Hepatocyte (in vitro differentiated cells): Measurements from ENCODE around the gene GAB1. TPM values are rescaled to one million over a fixed set of nuclear protein-coding genes. Genes with fewer than 3 reads are reported as not detected.

Source experiments
- DNase-seq: peaks from one replicate; pipeline ENCODE4 v3.0.0-alpha.2; 2016; ENCODE audit warnings: low spot score
- H2AFZ ChIP-seq: fragments of 200-600 bp; sonication (generic); 2 replicates; pipeline ENCODE4 v1.6.0; 2016; ENCODE audit warnings: antibody characterized with exemption, mild to moderate bottlenecking
- H3K27ac ChIP-seq: fragments of 200-600 bp; sonication (generic); 2 replicates; pipeline ENCODE4 v1.5.1; 2016; ENCODE audit warnings: mild to moderate bottlenecking
- H3K27me3 ChIP-seq: fragments of 200-600 bp; sonication (generic); 2 replicates; pipeline ENCODE4 v1.6.1; 2016
- H3K36me3 ChIP-seq: fragments of 200-600 bp; sonication (generic); replicated peaks from 2 replicates; pipeline ENCODE4 v1.5.1; 2016; ENCODE audit warnings: low read depth; ENCODE audit not compliant: insufficient read depth
- H3K4me1 ChIP-seq: fragments of 200-600 bp; sonication (generic); 2 replicates; pipeline ENCODE4 v1.5.1; 2016; ENCODE audit warnings: mild to moderate bottlenecking, moderate library complexity; ENCODE audit not compliant: insufficient read depth
- H3K4me2 ChIP-seq: fragments of 200-600 bp; sonication (generic); 2 replicates; pipeline ENCODE4 v1.6.0; 2016
- H3K4me3 ChIP-seq: fragments of 200-600 bp; sonication (generic); 2 replicates; pipeline ENCODE4 v1.5.1; 2016; ENCODE audit warnings: mild to moderate bottlenecking
- H3K79me2 ChIP-seq: fragments of 200-600 bp; sonication (generic); 2 replicates; pipeline ENCODE4 v1.6.0; 2017; ENCODE audit warnings: mild to moderate bottlenecking
- H3K9me2 ChIP-seq: fragments of 200-600 bp; sonication (generic); replicated peaks from 2 replicates; pipeline ENCODE4 v1.6.0; 2017; ENCODE audit warnings: mild to moderate bottlenecking; ENCODE audit not compliant: insufficient read depth
- H3K9me3 ChIP-seq: fragments of 200-600 bp; sonication (generic); 2 replicates; pipeline ENCODE4 v1.5.1; 2016; ENCODE audit warnings: low read depth, mild to moderate bottlenecking
- H4K20me1 ChIP-seq: fragments of 200-600 bp; sonication (generic); 2 replicates; pipeline ENCODE4 v1.6.0; 2016; ENCODE audit warnings: mild to moderate bottlenecking; ENCODE audit not compliant: insufficient read depth, poor library complexity, severe bottlenecking
- CTCF ChIP-seq: fragments of 200-600 bp; sonication (generic); IDR thresholded peaks from 2 replicates; pipeline ENCODE4 v1.5.1; 2016; ENCODE audit warnings: antibody characterized with exemption, mild to moderate bottlenecking; ENCODE audit not compliant: poor library complexity
- EZH2 ChIP-seq: fragments of 200-600 bp; sonication (generic); IDR thresholded peaks from 2 replicates; pipeline ENCODE4 v1.6.1; 2016; ENCODE audit warnings: antibody characterized with exemption, mild to moderate bottlenecking, borderline replicate concordance
- EZH2phosphoT487 ChIP-seq: fragments of 200-600 bp; sonication (generic); IDR thresholded peaks from one replicate; pipeline ENCODE4 v1.6.1; 2018; ENCODE audit warnings: antibody characterized with exemption, mild to moderate bottlenecking, low read depth, moderate library complexity; ENCODE audit not compliant: unreplicated experiment, severe bottlenecking
- whole genome bisulfite sequencing: methylation state at CpG from one replicate; pipeline ENCODE4 v1.1.6; 2016; ENCODE audit warnings: low lambda C conversion rate; ENCODE audit errors: missing lambda C conversion rate; 5-methylcytosine and 5-hydroxymethylcytosine counted together
- polyA plus RNA-seq: library from polyadenylated mRNA; unstranded; fragments of >200 nt; fragmentation: Nextera tagmentation; extraction: Ambion mirVana; gene quantifications from 2 replicates; pipeline ENCODE4 v1.2.1, GENCODE V29; 2016
- total RNA-seq: library from RNA; depleted of rRNA; stranded (reverse); fragments of >200 nt; gene quantifications from 2 replicates; pipeline ENCODE4 v1.2.3, GENCODE V29; 2014

GAB1 gene
- total and polyA plus RNA-seq, 2 experiments from 2014 or later: 10.9 to 30.7 TPM

DNA sequence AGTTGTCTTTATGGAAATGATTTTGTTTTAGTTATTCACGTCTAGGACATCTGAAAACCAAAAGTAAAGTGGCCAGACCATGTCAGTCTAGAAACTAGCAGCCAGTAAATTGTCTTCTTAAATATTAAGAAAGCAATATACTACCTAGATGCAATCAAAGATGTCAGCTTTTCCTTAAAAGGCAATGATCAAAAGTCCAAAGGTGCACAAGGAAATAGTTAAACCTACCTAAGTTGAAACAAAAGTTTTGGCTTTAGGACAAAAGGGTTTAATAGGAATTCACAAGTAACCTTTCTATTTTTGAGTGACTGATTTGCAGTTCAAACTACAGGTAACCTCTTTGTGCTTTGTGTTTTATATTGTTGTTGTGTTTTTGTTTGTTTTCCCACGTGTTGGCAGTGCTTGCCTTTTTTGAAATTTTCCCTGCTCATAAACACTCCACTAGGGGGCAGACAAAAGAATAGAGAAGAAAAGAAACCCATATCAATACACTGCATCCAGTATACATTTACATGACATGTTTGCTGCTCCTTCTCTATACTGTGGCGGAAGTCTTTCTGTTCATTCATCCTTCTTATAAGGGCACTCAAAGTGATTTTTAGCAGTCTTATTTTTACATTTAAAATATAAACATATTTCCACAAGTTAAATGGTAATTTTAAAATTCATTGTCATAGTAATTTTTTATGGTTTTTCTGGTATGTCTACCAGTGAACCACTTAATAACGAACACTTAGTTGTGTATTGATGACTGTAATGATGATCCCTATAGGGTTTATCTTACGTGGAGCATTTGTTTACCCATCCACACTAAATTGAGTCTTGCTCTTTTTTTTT, 62.7 kb downstream of the GAB1 start:
- H3K4me1 ChIP-seq: no peaks in the 10 kb centered on the region
- H3K27me3 ChIP-seq: no peaks in the 10 kb centered on the region
- H3K79me2 ChIP-seq: peaks cover 91% of the 10 kb centered on the region
- WGBS: 72% methylated on average over 5 of the region's 5 CpGs
- H3K9me3 ChIP-seq: no peaks in the 10 kb centered on the region
- DNase-seq: peak; percentile 40
- TF ChIP-seq EZH2 (no peak), EZH2phosphoT487 (no peak), CTCF (peak; percentile 53)
- no peaks in the 10 kb centered on the region for H3K36me3 ChIP-seq
- H3K4me3 ChIP-seq: no peak overlapping the region
- no peaks in the 10 kb centered on the region for H3K9me2 ChIP-seq
- no peak overlapping the region for H2AFZ ChIP-seq
- no peak overlapping the region for H3K4me2 ChIP-seq
- H4K20me1 ChIP-seq: no peaks in the 10 kb centered on the region
- H3K27ac ChIP-seq: peak overlapping the region; percentile 5

DNA sequence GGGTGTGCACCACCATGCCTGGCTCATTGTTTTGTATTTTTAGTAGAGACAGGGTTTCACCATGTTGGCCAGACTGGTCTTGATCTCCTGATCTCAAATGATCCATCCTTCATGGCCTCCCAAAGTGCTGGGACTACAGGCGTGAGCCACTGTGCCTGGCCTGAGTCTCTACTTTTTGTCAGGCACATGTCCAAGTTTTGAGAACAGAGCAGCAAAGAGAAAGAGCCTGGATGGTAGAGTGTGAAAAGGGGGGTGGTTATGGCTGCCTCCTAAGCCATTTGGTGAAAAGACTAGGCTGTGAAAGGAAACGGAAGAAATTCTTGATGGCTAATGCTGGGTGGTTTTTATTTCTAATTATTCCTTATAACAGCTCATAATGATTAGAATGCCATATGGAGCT, 63.4 kb downstream of the GAB1 start:
- no peaks in the 10 kb centered on the region for H3K36me3 ChIP-seq
- no peaks in the 10 kb centered on the region for H3K9me2 ChIP-seq
- H2AFZ ChIP-seq: no peak overlapping the region
- DNase-seq: no peak
- no peak overlapping the region for H3K4me3 ChIP-seq
- no peak overlapping the region for H3K4me2 ChIP-seq
- 95% methylated on average over 2 of the region's 2 CpGs for WGBS
- H3K4me1 ChIP-seq: no peaks in the 10 kb centered on the region
- TF ChIP-seq EZH2phosphoT487 (no peak), CTCF (no peak), EZH2 (no peak)
- no peaks in the 10 kb centered on the region for H3K27me3 ChIP-seq
- H3K9me3 ChIP-seq: no peaks in the 10 kb centered on the region
- H3K27ac ChIP-seq: no peak overlapping the region
- H4K20me1 ChIP-seq: no peaks in the 10 kb centered on the region
- H3K79me2 ChIP-seq: peaks cover 91% of the 10 kb centered on the region

DNA sequence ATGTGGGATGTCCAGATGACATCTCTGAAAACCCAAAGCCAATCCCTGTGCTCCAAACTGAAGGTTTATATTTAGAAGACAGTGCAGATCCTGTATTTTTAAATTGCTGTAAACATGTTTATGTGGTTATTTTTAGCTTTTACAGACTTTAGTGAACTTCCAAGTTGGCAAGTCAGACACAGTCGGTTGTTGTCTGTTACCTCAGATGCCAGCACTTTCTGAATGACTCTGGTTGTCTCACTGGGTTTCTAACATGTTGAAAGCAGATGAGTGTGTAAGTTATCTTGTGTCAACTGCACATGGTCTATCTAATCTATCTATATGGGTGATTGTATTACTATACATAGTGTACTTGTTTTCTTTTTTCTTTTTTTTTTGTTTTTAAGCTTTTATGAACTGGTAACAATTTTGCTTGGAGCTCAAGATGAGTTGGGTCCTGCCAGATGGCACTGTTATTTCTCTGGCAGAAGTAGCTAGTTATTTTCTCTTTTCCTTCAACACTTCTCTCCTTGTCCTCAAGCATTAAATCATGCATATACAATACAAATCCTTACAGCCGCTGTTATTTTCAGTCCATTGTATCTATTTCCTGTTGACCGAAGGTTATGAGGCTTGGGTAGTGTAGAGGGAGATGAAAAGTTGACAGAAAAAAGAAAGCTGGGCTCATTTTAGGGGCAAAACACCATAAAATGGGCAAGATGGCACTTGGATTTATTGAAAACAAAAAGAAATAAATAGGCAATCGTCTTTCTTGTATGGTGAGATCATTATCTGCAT, 66.3 kb downstream of the GAB1 start:
- peaks cover 7% of the 10 kb centered on the region for H3K4me1 ChIP-seq
- no peaks in the 10 kb centered on the region for H4K20me1 ChIP-seq
- no peaks in the 10 kb centered on the region for H3K36me3 ChIP-seq
- no peaks in the 10 kb centered on the region for H3K9me3 ChIP-seq
- 84% methylated on average over 4 of the region's 4 CpGs for WGBS
- peaks cover 92% of the 10 kb centered on the region for H3K79me2 ChIP-seq
- no peak overlapping the region for H3K4me2 ChIP-seq
- no peak overlapping the region for H3K27ac ChIP-seq
- TF ChIP-seq EZH2phosphoT487: no peak
- no peak for TF ChIP-seq CTCF
- no peak for TF ChIP-seq EZH2
- H2AFZ ChIP-seq: no peak overlapping the region
- no peak overlapping the region for H3K4me3 ChIP-seq
- H3K27me3 ChIP-seq: no peaks in the 10 kb centered on the region
- DNase-seq: no peak
- H3K9me2 ChIP-seq: no peaks in the 10 kb centered on the region
